Astrocyte (in vitro differentiated cells and primary cell): ENCODE data around the gene LHFPL3. TPM values are rescaled to one million over a fixed set of nuclear protein-coding genes. Genes with fewer than 3 reads are reported as not detected.

Source experiments
- DNase-seq: peaks from one replicate; pipeline ENCODE4 v3.0.0-alpha.2; 2010; ENCODE audit warnings: low read depth
- FAIRE-seq: peaks from 2 replicates; lab custom pipeline; 2011; peaks lifted over from hg19 to GRCh38; lab: Jason Lieb, UNC
- H2AFZ ChIP-seq: 2 replicates; pipeline ENCODE4 v1.6.0; 2012; ENCODE audit warnings: low read depth, low read length, inconsistent platforms
- H3K27ac ChIP-seq: 2 replicates; pipeline ENCODE4 v1.5.1; 2011; ENCODE audit warnings: low read depth, low read length, inconsistent platforms
- H3K27me3 ChIP-seq: 2 replicates; pipeline ENCODE4 v1.6.0; 2011; ENCODE audit warnings: low read length, inconsistent platforms; ENCODE audit not compliant: insufficient read depth
- H3K36me3 ChIP-seq: 2 replicates; pipeline ENCODE4 v1.5.1; 2011; ENCODE audit warnings: low read length, inconsistent platforms; ENCODE audit not compliant: insufficient read depth
- H3K4me1 ChIP-seq: 2 replicates; pipeline ENCODE4 v1.5.1; 2011; ENCODE audit warnings: low read length, inconsistent platforms; ENCODE audit not compliant: insufficient read depth
- H3K4me2 ChIP-seq: 2 replicates; pipeline ENCODE4 v1.6.0; 2012; ENCODE audit warnings: low read length, inconsistent platforms
- H3K4me3 ChIP-seq: 2 replicates; pipeline ENCODE4 v1.5.1; 2011; ENCODE audit warnings: low read depth, mild to moderate bottlenecking, low read length, inconsistent platforms; ENCODE audit not compliant: insufficient read depth
- H3K79me2 ChIP-seq: 2 replicates; pipeline ENCODE4 v1.6.0; 2012; ENCODE audit warnings: mild to moderate bottlenecking, low read length, inconsistent platforms; ENCODE audit not compliant: insufficient read depth
- H3K9ac ChIP-seq: 2 replicates; pipeline ENCODE4 v1.6.0; 2012; ENCODE audit warnings: mild to moderate bottlenecking, low read length, inconsistent platforms
- H3K9me3 ChIP-seq: 2 replicates; pipeline ENCODE4 v1.5.1; 2012; ENCODE audit warnings: low read depth, mild to moderate bottlenecking, low read length, inconsistent platforms; ENCODE audit not compliant: insufficient read depth
- H4K20me1 ChIP-seq: 2 replicates; pipeline ENCODE4 v1.6.0; 2012; ENCODE audit warnings: low read length, inconsistent platforms; ENCODE audit not compliant: insufficient read depth
- H3K27ac Mint-ChIP-seq: one replicate; pipeline ENCODE4 v1.8.0; 2021; ENCODE audit warnings: mild to moderate bottlenecking, mixed read lengths; ENCODE audit not compliant: unreplicated experiment
- H3K27me3 Mint-ChIP-seq: one replicate; pipeline ENCODE4 v1.8.0; 2021; ENCODE audit warnings: low read depth, mixed read lengths; ENCODE audit not compliant: unreplicated experiment
- H3K36me3 Mint-ChIP-seq: one replicate; pipeline ENCODE4 v1.8.0; 2021; ENCODE audit warnings: low read depth, mixed read lengths; ENCODE audit not compliant: unreplicated experiment
- H3K4me1 Mint-ChIP-seq: one replicate; pipeline ENCODE4 v1.8.0; 2021; ENCODE audit warnings: low read depth, mixed read lengths; ENCODE audit not compliant: unreplicated experiment
- H3K4me3 Mint-ChIP-seq: one replicate; pipeline ENCODE4 v1.8.0; 2021; ENCODE audit warnings: mild to moderate bottlenecking, moderate library complexity, mixed read lengths; ENCODE audit not compliant: unreplicated experiment
- H3K9me3 Mint-ChIP-seq: one replicate; pipeline ENCODE4 v1.8.0; 2021; ENCODE audit warnings: mild to moderate bottlenecking, mixed read lengths; ENCODE audit not compliant: unreplicated experiment
- EZH2 ChIP-seq: IDR thresholded peaks from 2 replicates; pipeline ENCODE4 v1.6.1; 2012; ENCODE audit warnings: mild to moderate bottlenecking, low read length, inconsistent platforms; ENCODE audit not compliant: insufficient read depth
- total RNA-seq: library from RNA; stranded (reverse); gene quantifications from 2 replicates; pipeline ENCODE4 v1.2.1, GENCODE V29; 2021
- TF ChIP-seq, protein P1 (sequence below): IDR thresholded peaks from 2 replicates; pipeline ENCODE4 v1.5.1; 2011; ENCODE audit warnings: low read depth, mild to moderate bottlenecking, inconsistent platforms, low read length, moderate library complexity; ENCODE audit not compliant: insufficient read depth

LHFPL3 gene
- total RNA-seq, 1 donor from 2014 or later: not detected

DNA sequence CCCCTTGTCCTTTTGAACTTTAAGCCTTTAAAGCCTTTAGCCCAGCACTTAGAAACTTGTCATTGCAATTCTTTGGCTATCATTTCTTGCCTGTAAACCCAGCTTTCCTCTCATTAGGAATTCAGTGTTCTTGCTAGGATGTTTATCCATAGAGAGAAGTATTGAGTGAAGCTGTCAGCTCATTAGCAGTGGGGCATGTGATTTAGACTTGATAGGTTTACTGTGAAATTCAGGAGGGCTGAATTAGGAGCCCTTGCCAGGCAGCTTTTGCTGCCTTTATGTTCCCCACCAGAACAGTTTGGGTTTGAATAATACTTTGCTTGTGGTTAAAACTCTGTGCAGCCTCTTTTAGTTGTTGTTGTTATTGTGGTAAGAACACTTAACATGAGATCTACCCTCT is 39.5 kb downstream of the LHFPL3 start:
- no peak overlapping the region for H2AFZ ChIP-seq
- no peak for FAIRE-seq
- H3K4me1 Mint-ChIP-seq: no peaks in the 10 kb centered on the region

DNA sequence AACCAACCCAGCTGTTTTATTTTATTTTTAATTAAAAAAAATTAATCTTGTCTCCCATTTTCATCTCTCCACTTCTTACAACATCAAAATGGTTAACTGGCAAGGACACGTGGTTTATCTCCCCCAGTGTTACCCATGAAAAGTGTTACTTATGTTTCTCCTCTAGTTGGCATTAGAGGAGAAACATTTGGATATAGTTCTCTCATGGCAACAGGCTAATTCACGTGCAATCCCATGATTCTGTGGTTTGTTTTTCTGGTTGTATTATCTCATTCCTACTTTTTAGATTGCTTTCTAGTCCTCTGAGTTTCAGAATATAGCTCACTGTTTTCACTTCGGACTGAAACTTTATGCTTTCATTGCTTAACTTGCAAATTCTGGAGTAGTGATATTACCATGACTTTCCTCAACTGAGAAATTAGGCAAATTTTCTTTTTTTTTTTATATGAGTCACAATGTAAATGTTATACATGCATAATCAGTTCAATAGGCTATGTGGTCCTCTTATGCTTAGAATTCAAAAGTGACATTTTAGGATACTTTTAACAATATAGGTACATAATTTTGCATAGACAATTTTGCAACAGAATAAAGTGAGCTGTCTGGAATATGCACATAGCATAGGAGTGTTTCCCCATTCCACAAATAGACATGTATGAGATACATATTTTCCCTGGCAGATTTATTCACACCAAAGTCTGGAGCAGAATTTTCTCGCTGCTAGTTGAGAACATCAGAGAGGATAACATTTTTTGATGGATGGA is 43.0 kb downstream of the LHFPL3 start:
- TF ChIP-seq, protein P1, sequence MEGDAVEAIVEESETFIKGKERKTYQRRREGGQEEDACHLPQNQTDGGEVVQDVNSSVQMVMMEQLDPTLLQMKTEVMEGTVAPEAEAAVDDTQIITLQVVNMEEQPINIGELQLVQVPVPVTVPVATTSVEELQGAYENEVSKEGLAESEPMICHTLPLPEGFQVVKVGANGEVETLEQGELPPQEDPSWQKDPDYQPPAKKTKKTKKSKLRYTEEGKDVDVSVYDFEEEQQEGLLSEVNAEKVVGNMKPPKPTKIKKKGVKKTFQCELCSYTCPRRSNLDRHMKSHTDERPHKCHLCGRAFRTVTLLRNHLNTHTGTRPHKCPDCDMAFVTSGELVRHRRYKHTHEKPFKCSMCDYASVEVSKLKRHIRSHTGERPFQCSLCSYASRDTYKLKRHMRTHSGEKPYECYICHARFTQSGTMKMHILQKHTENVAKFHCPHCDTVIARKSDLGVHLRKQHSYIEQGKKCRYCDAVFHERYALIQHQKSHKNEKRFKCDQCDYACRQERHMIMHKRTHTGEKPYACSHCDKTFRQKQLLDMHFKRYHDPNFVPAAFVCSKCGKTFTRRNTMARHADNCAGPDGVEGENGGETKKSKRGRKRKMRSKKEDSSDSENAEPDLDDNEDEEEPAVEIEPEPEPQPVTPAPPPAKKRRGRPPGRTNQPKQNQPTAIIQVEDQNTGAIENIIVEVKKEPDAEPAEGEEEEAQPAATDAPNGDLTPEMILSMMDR: no peak
- TF ChIP-seq EZH2: no peak
- Histone ChIP-seq H2AFZ (no peak overlapping the region), H3K79me2 (no peaks in the 10 kb centered on the region), H3K4me2 (no peak overlapping the region), H3K4me3 (no peak overlapping the region), H3K27ac (no peak overlapping the region), H3K36me3 (no peaks in the 10 kb centered on the region), H4K20me1 (no peaks in the 10 kb centered on the region), H3K9me3 (no peaks in the 10 kb centered on the region), H3K9ac (no peak overlapping the region), H3K4me1 (no peaks in the 10 kb centered on the region), H3K27me3 (no peaks in the 10 kb centered on the region)
- H3K4me3 Mint-ChIP-seq: no peak overlapping the region
- H3K36me3 Mint-ChIP-seq: no peaks in the 10 kb centered on the region
- H3K4me1 Mint-ChIP-seq: no peaks in the 10 kb centered on the region
- peaks cover 5% of the 10 kb centered on the region for H3K27me3 Mint-ChIP-seq
- H3K27ac Mint-ChIP-seq: no peak overlapping the region
- DNase-seq (no peak), FAIRE-seq (no peak)
- no peaks in the 10 kb centered on the region for H3K9me3 Mint-ChIP-seq

More for the DNA sequence above, 39.5 kb downstream of the LHFPL3 start:
- Histone ChIP-seq H3K4me2 (no peak overlapping the region), H3K9ac (no peak overlapping the region), H3K4me1 (no peaks in the 10 kb centered on the region), H3K79me2 (no peaks in the 10 kb centered on the region), H3K36me3 (no peaks in the 10 kb centered on the region), H3K27me3 (no peaks in the 10 kb centered on the region), H4K20me1 (no peaks in the 10 kb centered on the region), H3K4me3 (no peak overlapping the region), H3K27ac (no peak overlapping the region), H3K9me3 (no peaks in the 10 kb centered on the region)
- H3K9me3 Mint-ChIP-seq: no peaks in the 10 kb centered on the region
- H3K4me3 Mint-ChIP-seq: no peak overlapping the region
- DNase-seq: no peak
- H3K27me3 Mint-ChIP-seq: peaks cover 10% of the 10 kb centered on the region
- H3K36me3 Mint-ChIP-seq: no peaks in the 10 kb centered on the region
- H3K27ac Mint-ChIP-seq: no peak overlapping the region
- TF ChIP-seq EZH2: no peak
- TF ChIP-seq, protein P1: no peak

DNA sequence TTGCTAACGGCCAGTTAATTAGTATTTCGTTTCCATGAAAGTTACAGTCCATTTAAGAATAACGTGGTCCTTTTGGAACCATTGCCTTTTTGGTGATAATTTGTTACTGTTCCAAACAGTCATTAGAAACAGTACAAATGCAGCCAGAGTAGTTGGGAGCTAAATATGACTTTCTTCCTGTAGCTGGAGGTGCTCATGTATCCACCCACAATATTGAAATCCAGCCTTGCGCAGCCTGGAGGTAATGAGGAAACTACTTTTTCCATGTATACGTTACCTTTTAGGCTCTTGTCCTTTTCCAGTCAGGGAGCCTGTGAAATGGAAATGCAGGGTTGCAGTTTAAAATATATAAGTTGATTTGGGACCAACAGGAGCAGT is 43.6 kb downstream of the LHFPL3 start:
- DNase-seq (no peak), FAIRE-seq (no peak)
- H3K27me3 ChIP-seq: no peaks in the 10 kb centered on the region
- Mint-ChIP-seq H3K9me3 (no peaks in the 10 kb centered on the region), H3K4me1 (no peaks in the 10 kb centered on the region), H3K4me3 (no peak overlapping the region), H3K27me3 (peaks cover 5% of the 10 kb centered on the region), H3K36me3 (no peaks in the 10 kb centered on the region), H3K27ac (no peak overlapping the region)
- no peaks in the 10 kb centered on the region for H3K9me3 ChIP-seq
- H3K36me3 ChIP-seq: no peaks in the 10 kb centered on the region
- no peaks in the 10 kb centered on the region for H4K20me1 ChIP-seq
- no peak overlapping the region for H3K4me3 ChIP-seq
- H3K79me2 ChIP-seq: no peaks in the 10 kb centered on the region
- H3K4me1 ChIP-seq: no peaks in the 10 kb centered on the region
- H2AFZ ChIP-seq: no peak overlapping the region
- H3K4me2 ChIP-seq: no peak overlapping the region
- no peak for TF ChIP-seq EZH2
- TF ChIP-seq, protein P1: no peak
- no peak overlapping the region for H3K27ac ChIP-seq
- H3K9ac ChIP-seq: no peak overlapping the region
